Activated CD8-positive, alpha-beta memory T cell treated with anti-CD3 and anti-CD28 coated beads, Interleukin-2, amount 50 U/mL, for 1 hour (primary cell): Measurements from ENCODE around the gene DMRTB1.

ENCODE experiments used
- DNase-seq: peaks from one replicate; pipeline ENCODE4 v3.0.0-alpha.2; 2020; ENCODE audit errors: extremely low read depth

The DMRTB1 gene

DNA sequence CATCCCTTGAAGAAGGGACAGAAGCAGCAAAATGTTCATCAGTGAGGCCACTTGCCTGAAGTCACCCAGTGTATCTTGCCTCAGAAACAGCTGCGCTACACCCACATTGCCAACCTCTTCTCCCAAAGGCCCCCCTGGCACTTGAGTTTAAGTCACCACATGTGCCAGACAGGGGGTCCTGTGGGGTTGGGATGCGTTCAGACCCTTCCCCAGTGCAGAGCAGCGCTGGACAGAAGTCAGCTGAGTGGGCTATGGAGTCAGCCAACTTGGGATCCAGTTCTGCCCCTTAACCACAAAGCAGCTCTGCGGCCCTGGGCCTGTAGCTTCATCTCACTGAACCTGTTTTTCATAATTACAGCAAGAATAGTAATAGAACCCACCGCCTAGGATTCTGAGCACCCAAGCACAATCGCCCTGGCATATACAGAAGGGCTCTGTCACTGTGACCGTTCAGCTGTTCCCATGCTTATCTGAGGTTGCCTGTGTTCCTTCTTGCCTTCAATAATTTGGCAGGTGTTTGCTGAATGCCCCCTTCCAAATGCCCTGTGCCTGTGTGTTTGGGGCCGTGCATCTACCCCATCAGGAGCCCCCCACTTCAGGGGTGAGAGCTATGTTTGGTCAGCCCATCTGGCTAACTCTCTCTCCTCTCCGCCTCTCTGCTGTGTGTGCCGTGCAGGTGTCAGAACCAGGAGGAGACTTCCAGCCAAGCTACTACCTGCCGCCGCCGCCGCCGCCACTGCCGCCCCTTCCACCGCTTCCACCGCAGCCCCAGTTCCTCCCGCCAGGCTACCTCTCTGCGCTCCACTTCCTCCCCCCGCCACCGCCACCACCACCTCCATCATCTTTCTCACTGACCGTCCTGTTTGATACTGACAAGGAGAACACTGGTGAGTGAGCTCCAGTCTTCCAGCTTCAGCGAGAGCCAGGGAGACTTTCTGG lies 5.0 kb downstream of the DMRTB1 start:
- no peak for DNase-seq

DNA sequence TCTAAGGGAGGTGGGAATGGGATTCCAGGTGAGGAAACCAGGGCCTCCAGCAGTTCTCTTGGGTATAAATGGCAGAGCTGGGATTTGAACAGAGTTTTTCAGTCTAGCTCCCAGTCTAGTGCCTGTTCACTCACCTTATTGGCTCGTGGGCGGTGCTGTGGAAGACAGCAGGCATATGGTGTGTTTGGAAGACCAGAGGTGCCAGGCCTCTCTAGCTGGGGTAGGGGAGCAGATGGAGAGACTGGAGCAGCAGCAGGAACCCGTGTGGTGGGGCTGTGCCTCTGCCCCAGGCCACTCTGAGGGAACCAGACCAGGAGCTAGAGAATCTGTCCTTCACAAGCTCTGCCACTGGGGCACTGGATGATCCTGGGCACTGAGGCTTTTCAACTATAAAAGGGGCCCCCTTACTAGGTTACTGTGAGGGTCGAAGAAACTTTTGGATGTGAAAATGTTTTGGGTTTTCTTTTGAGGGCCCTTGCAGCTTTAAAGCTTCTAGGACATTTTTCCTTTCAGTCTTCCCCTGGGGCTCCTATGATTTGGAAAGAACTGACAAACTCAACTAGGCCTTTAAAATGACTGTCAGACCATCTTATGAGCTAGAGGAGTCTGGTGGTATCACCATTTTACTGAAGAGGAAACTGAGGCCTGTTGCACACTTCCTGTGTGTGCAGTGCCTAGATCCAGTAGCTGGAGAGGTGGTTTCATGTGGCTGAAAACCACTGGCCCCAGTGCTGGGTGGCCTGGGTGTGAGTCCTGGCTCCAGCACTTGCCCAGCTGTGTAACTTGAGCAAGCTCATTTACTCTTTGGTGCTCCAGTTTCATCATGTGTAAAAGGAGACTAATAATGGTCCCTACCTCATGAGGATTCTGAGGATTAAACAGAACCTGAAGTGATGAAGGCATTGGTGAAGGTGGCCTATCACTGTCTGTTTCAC lies 6.1 kb downstream of the DMRTB1 start:
- no peak for DNase-seq

- no peak for DNase-seq
Observed at GRCh38 chr1:53467391-53467790, 8.2 kb downstream of the DMRTB1 start.

GRCh38 chr1:53468374-53468773 lies 9.2 kb downstream of the DMRTB1 start:
- no peak for DNase-seq

- DNase-seq, result no peak
Observed at GRCh38 chr1:53469373-53469772, 10.2 kb downstream of the DMRTB1 start.

DNA sequence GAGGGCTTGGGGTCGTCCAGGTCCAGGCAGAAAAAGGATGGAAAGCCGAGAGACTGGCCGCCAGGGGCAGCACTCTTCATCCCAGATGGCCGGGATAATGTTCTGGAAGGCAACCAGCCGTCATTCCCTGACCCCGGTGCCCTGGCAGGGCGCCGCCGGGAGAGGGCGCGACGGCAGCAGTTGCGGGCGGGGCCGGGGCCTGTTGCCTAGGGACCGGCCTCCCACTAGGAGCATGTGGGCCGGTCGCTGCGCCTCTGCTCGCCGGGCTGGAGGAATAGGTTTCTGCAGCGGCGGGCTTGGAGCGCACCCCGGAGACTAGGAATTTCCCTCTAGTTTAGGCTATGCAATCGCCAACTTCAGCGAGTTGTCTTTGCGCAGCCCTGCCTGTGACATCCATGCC lies 11.0 kb downstream of the DMRTB1 start:
- DNase-seq, result no peak

- no peak for DNase-seq
Observed at GRCh38 chr1:53470584-53470983, 11.4 kb downstream of the DMRTB1 start.

DNA sequence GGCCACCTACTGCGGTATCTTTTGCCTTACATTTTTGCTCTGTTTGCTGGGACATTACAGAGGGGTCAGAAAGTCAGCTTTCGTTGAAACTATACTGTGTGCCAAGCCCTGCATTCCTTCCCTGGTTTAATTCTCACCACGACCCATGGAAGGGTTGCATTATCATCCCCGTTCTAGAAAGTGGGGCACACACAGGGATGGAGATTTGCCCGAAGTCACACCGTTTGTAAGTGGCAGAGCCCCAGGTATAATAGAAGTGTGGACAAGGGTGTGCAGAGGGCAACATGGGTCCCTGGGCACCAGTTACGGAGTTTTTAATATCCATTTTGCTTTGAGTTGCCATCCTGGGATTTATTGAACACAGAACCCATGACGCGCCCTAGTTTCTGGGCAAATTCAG lies 11.8 kb downstream of the DMRTB1 start:
- no peak for DNase-seq

- DNase-seq, result no peak
Observed at GRCh38 chr1:53473463-53473862, 14.3 kb downstream of the DMRTB1 start.

DNA sequence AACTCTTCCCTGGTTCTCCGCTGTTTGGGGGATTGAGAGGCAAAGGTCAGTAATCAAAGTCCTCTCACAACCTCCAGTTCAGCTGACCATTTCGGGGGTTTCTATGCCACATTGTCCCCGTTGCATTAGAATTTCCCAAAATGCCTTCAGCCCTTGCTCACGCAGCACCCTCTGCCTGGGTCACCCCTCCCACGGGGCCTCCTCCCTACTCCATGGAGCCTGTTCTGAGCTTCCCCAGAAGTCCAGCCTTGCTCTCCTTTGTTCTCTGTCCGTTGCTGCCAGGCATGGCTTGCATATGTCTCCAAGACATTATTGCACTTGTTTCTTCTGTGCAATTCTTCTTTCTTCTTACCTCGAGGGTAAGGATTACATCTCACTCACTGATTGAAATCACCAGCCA lies 16.5 kb downstream of the DMRTB1 start:
- no peak for DNase-seq

GRCh38 chr1:53476579-53476978 lies 17.4 kb downstream of the DMRTB1 start:
- no peak for DNase-seq

- DNase-seq, result no peak
Observed at GRCh38 chr1:53477651-53478501, 18.7 kb downstream of the DMRTB1 start.

DNA sequence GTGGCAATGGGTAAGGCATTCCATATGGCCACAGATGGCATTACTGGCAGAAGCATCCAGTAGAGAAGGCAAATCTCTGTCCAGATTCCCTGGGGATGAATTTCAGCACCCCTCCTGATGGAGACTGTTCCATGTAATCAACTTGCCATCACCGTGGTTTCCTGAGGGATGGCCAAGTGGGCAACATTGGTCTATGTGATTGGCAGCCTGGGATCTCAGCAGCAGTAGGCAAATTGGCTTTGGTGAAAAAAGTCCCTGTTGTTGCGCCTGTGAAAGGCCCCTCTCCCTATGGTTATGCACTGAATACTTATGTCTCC lies 19.3 kb downstream of the DMRTB1 start:
- no peak for DNase-seq

- no peak for DNase-seq
Observed at GRCh38 chr1:53480678-53481077, 21.5 kb downstream of the DMRTB1 start.

DNA sequence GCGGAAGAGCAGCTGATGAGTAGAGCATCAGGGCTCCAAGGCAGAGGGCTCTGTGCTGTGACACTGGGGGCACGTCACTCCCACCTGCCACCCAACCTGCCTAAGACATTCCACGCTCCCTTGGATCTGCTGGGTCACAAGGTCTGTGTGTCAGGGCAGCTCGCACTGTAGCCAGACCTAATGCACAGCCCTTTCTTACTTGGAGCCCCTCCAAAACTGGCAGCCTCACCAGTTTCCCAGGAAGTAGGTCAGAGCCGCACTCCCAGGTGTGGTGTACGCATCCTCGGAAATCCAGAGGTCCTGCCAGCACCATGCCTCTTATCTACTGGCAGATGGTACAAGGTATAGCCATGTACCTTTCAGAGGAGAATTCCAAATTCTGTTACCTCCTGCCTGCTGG lies 22.3 kb downstream of the DMRTB1 start:
- no peak for DNase-seq

GRCh38 chr1:53482441-53483153 lies 23.4 kb downstream of the DMRTB1 start:
- no peak for DNase-seq

DNA sequence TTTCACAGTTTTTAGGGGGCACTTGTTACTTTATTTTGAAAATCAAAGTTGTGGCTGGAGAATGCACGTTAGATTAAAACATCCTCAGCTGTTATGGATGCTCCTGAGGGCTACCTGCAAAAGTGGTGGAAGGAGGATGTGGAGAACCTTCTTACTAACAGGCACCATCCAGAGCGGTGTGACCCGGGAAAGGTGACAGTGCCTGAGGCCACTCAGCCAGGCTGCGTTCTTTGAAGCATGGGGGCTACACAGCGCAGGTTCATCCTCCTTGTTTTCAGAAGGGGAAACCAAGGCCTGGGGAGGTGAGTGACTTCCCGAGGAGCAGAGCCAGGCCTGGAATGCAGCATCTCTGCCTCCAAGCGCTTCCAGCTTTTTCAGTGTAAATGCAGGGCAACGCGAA lies 24.0 kb downstream of the DMRTB1 start:
- DNase-seq, result no peak

DNA sequence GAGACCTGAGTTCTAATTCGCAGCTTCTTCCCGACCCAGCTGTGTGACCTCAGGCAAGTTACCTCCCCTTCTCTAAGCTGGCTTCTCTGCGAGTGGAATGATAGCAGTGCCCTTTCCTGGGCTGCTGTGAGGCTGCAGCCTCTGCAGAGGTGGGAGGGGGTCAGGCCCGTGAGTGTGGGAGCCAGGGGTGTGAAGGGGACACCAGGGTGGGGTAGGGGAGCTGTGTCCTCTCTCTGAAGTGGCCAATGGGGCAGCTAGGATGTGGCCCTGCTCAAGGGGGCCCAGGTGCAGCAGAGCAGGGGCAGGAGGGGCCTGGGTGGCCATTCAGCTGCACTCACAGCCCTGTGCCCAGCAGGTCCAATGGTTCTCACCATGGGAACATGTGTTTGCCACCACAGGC lies 24.5 kb downstream of the DMRTB1 start:
- no peak for DNase-seq

GRCh38 chr1:53484705-53485477 lies 25.7 kb downstream of the DMRTB1 start:
- DNase-seq, result no peak
